ENCODE measurements around the gene USP17L5. TPM values are rescaled to one million over a fixed set of nuclear protein-coding genes. Genes with fewer than 3 reads are reported as not detected.
"Not testable (repeated sequence)": the region's sequence is repeated elsewhere in the genome, so short reads cannot be mapped to it uniquely, and the experiment has no call there.

The USP17L5 gene
- not detected in 2 replicates for total RNA-seq

GRCh38 chr4:9339103-9339502, at the start of gene USP17L5:
USP17L5 (plus strand) TSS chr4:9339403; CDS start chr4:9339403, 0 bp downstream.
- intact Hi-C loops (cut with micrococcal nuclease): not testable (repeated sequence)

- intact Hi-C loops (cut with micrococcal nuclease): not testable (repeated sequence)
These were observed 15.0 kb upstream of the USP17L5 start for GRCh38 chr4:9324191-9324590.

GRCh38 chr4:9324865-9325264, 14.3 kb upstream of the USP17L5 start, which contains the start of gene USP17L24:
USP17L24 (plus strand) TSS chr4:9325165; CDS start chr4:9325165, 0 bp downstream.
- intact Hi-C loops (cut with micrococcal nuclease): not testable (repeated sequence)

- intact Hi-C loops (cut with micrococcal nuclease): not testable (repeated sequence)
These were observed 9.6 kb upstream of the USP17L5 start, which contains the start of gene USP17L25 for GRCh38 chr4:9329611-9330010. USP17L25 (plus strand) TSS chr4:9329911; CDS start chr4:9329911, 0 bp downstream.

- intact Hi-C loops (cut with micrococcal nuclease): not testable (repeated sequence)
These were observed 4.8 kb upstream of the USP17L5 start, which contains the start of gene USP17L26 for GRCh38 chr4:9334358-9334757. USP17L26 (plus strand) TSS chr4:9334658; CDS start chr4:9334658, 0 bp downstream.

GRCh38 chr4:9343848-9344247, 4.6 kb downstream of the USP17L5 start, which contains the start of gene USP17L27:
USP17L27 (plus strand) TSS chr4:9344148; CDS start chr4:9344148, 0 bp downstream.
- intact Hi-C loops (cut with micrococcal nuclease): not testable (repeated sequence)

GRCh38 chr4:9348593-9348992, 9.4 kb downstream of the USP17L5 start, which contains the start of gene USP17L28:
USP17L28 (plus strand) TSS chr4:9348893; CDS start chr4:9348893, 0 bp downstream.
- intact Hi-C loops (cut with micrococcal nuclease): not testable (repeated sequence)

- intact Hi-C loops (cut with micrococcal nuclease): not testable (repeated sequence)
These were observed 11.7 kb downstream of the USP17L5 start for GRCh38 chr4:9350866-9351265.

GRCh38 chr4:9353338-9353737, 14.1 kb downstream of the USP17L5 start, which contains the start of gene USP17L29:
USP17L29 (plus strand) TSS chr4:9353638; CDS start chr4:9353638, 0 bp downstream.
- intact Hi-C loops (cut with micrococcal nuclease): not testable (repeated sequence)

- intact Hi-C loops (cut with micrococcal nuclease): not testable (repeated sequence)
These were observed 23.6 kb downstream of the USP17L5 start, which contains the start of gene USP17L30 for GRCh38 chr4:9362829-9363228. USP17L30 (plus strand) TSS chr4:9363129; CDS start chr4:9363129, 0 bp downstream.

- intact Hi-C loops (cut with micrococcal nuclease): not testable (repeated sequence)
These were observed 40.7 kb downstream of the USP17L5 start for GRCh38 chr4:9379881-9380280.

- intact Hi-C loops (cut with micrococcal nuclease): not testable (repeated sequence)
These were observed 41.9 kb downstream of the USP17L5 start for GRCh38 chr4:9381012-9381534.

GRCh38 chr4:9384126-9384525, 44.9 kb downstream of the USP17L5 start:
- intact Hi-C loops (cut with micrococcal nuclease): no loop called here

- intact Hi-C loops (cut with micrococcal nuclease): not testable (repeated sequence)
These were observed 49.8 kb downstream of the USP17L5 start for GRCh38 chr4:9389001-9389400.

Other genes starting within 250 kb of the USP17L5 start
- not detected in 2 replicates for gene FAM90A26, start 169.0 kb upstream of the USP17L5 start, total RNA-seq
- not detected in 2 replicates for gene USP17L10, start 128.7 kb upstream of the USP17L5 start, total RNA-seq
- not detected in 2 replicates for gene USP17L11, start 124.0 kb upstream of the USP17L5 start, total RNA-seq
- gene USP17L12, start 119.3 kb upstream of the USP17L5 start, total RNA-seq: not detected in 2 replicates
- not detected in 2 replicates for gene USP17L13, start 114.5 kb upstream of the USP17L5 start, total RNA-seq
- gene USP17L15, start 105.0 kb upstream of the USP17L5 start, total RNA-seq: not detected in 2 replicates
- gene USP17L17, start 95.5 kb upstream of the USP17L5 start, total RNA-seq: not detected in 2 replicates
- gene USP17L18, start 90.8 kb upstream of the USP17L5 start, total RNA-seq: not detected in 2 replicates
- not detected in 2 replicates for gene USP17L19, start 86.0 kb upstream of the USP17L5 start, total RNA-seq
- gene USP17L20, start 81.3 kb upstream of the USP17L5 start, total RNA-seq: not detected in 2 replicates
- gene USP17L21, start 76.5 kb upstream of the USP17L5 start, total RNA-seq: not detected in 2 replicates
- gene USP17L22, start 71.8 kb upstream of the USP17L5 start, total RNA-seq: not detected in 2 replicates
- gene USP17L24, start 14.2 kb upstream of the USP17L5 start, total RNA-seq: not detected in 2 replicates
- not detected in 2 replicates for gene USP17L25, start 9.5 kb upstream of the USP17L5 start, total RNA-seq
- gene USP17L26, start 4.7 kb upstream of the USP17L5 start, total RNA-seq: not detected in 2 replicates
- gene USP17L27, start 4.7 kb downstream of the USP17L5 start, total RNA-seq: not detected in 2 replicates
- not detected in 2 replicates for gene USP17L28, start 9.5 kb downstream of the USP17L5 start, total RNA-seq
- not detected in 2 replicates for gene USP17L29, start 14.2 kb downstream of the USP17L5 start, total RNA-seq
- gene USP17L30, start 23.7 kb downstream of the USP17L5 start, total RNA-seq: not detected in 2 replicates
- not detected in 2 replicates for gene DEFB131A, start 105.0 kb downstream of the USP17L5 start, total RNA-seq